ENCODE measurements around the gene COPS8. TPM values are rescaled to one million over a fixed set of nuclear protein-coding genes. Genes with fewer than 3 reads are reported as not detected.
A peak's percentile ranks its signal among the peaks of the same experiment; 100 is the strongest.

COPS8 gene
- total and polyA plus RNA-seq, 2 donors (not counting 1 experiment from before 2014, with no cell fraction given): 82.1 to 97.3 TPM

DNA sequence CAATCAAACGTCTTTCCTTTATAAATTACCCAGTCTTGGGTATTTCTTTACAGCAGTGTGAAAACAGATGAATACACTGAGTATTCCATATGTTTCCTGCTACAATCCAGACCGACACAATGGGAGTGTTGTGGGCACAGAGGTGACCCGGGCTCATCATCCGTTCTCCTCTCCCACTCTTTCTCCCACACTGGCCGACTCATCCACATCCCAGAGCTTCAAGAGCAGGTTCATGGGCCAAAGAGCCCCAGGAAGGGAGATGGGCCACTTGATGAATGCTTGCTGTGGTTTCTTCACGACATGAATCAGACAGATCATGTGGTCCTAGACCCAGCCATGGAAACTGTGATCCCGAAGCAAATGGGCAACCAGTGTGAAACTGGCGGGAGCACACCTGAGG is 4.1 kb upstream of the COPS8 start:
- TF ChIP-seq, protein P1, sequence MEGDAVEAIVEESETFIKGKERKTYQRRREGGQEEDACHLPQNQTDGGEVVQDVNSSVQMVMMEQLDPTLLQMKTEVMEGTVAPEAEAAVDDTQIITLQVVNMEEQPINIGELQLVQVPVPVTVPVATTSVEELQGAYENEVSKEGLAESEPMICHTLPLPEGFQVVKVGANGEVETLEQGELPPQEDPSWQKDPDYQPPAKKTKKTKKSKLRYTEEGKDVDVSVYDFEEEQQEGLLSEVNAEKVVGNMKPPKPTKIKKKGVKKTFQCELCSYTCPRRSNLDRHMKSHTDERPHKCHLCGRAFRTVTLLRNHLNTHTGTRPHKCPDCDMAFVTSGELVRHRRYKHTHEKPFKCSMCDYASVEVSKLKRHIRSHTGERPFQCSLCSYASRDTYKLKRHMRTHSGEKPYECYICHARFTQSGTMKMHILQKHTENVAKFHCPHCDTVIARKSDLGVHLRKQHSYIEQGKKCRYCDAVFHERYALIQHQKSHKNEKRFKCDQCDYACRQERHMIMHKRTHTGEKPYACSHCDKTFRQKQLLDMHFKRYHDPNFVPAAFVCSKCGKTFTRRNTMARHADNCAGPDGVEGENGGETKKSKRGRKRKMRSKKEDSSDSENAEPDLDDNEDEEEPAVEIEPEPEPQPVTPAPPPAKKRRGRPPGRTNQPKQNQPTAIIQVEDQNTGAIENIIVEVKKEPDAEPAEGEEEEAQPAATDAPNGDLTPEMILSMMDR (conservative IDR thresholded peaks at IDR 0.05 in 1 of 2, IDR thresholded peaks at IDR 0.05 in 1 of 2; ENCODE audit: low read depth in 1 of 2, low read length in 2 of 2): no peak
- no peak for TF ChIP-seq EZH2 (IDR thresholded peaks at IDR 0.05; ENCODE audit: low read length, missing control alignments)
- Histone ChIP-seq H3K4me2 (ENCODE audit: extremely low read depth, insufficient read depth, low read length) (no peak overlapping the region), H3K27me3 (ENCODE audit: control insufficient read depth, insufficient read depth, low read length) (no peaks in the 10 kb centered on the region), H2AFZ (ENCODE audit: low read length) (no peak overlapping the region), H3K27ac (ENCODE audit: insufficient read depth, low read length) (no peak overlapping the region), H3K9ac (ENCODE audit: insufficient read depth, low read length) (no peak overlapping the region), H4K20me1 (ENCODE audit: control insufficient read depth, extremely low read depth, insufficient read depth, low read length) (no peaks in the 10 kb centered on the region), H3K4me3 (replicated peaks in 1 of 4; ENCODE audit: control extremely low read depth in 1 of 4, insufficient read depth in 1 of 4, low read depth in 3 of 4, low read length in 4 of 4) (no peak overlapping the region), H3K9me3 (ENCODE audit: control insufficient read depth, insufficient read depth, low read depth, low read length) (no peaks in the 10 kb centered on the region), H3K79me2 (ENCODE audit: control insufficient read depth, insufficient read depth, low read length) (peaks cover 9% of the 10 kb centered on the region), H3K4me1 (ENCODE audit: control insufficient read depth, extremely low read depth, insufficient read depth, low read length) (no peaks in the 10 kb centered on the region), H3K36me3 (ENCODE audit: control insufficient read depth, insufficient read depth, low read length) (no peaks in the 10 kb centered on the region)
- DNase-seq (ENCODE audit: low read depth in 2 of 2): peak in 1 of 2 donors; percentile 23

DNA sequence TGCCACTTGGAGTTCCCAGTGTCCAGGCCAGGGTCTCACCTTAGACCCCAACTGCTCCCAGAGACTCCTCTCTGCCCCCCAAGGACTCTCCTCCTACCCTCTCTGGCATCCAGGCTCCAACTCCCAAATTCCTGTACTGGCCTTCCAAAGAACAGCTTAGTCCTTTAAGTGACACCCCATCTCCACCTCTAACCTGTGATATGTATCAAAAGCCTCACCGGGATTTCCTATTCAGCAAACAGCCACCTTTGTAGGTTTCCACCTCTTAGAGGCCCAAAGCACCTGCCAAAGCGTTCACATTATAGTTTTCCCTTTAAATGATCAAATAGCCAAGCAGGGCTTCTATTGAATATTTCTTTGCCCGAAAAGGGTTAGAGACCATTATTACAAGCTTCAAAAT is 2.7 kb upstream of the COPS8 start:
- H3K27me3 ChIP-seq (ENCODE audit: control insufficient read depth, insufficient read depth, low read length): no peaks in the 10 kb centered on the region
- no peaks in the 10 kb centered on the region for H3K4me1 ChIP-seq (ENCODE audit: control insufficient read depth, extremely low read depth, insufficient read depth, low read length)
- H4K20me1 ChIP-seq (ENCODE audit: control insufficient read depth, extremely low read depth, insufficient read depth, low read length): no peaks in the 10 kb centered on the region
- H3K36me3 ChIP-seq (ENCODE audit: control insufficient read depth, insufficient read depth, low read length): no peaks in the 10 kb centered on the region
- H3K9ac ChIP-seq (ENCODE audit: insufficient read depth, low read length): no peak overlapping the region
- no peaks in the 10 kb centered on the region for H3K9me3 ChIP-seq (ENCODE audit: control insufficient read depth, insufficient read depth, low read depth, low read length)
- H2AFZ ChIP-seq (ENCODE audit: low read length): no peak overlapping the region
- TF ChIP-seq EZH2 (IDR thresholded peaks at IDR 0.05; ENCODE audit: low read length, missing control alignments): no peak
- no peak overlapping the region for H3K27ac ChIP-seq (ENCODE audit: insufficient read depth, low read length)
- H3K79me2 ChIP-seq (ENCODE audit: control insufficient read depth, insufficient read depth, low read length): peaks cover 22% of the 10 kb centered on the region
- DNase-seq (ENCODE audit: low read depth in 2 of 2): no peak
- H3K4me2 ChIP-seq (ENCODE audit: extremely low read depth, insufficient read depth, low read length): no peak overlapping the region
- no peak overlapping the region for H3K4me3 ChIP-seq (replicated peaks in 1 of 4; ENCODE audit: control extremely low read depth in 1 of 4, insufficient read depth in 1 of 4, low read depth in 3 of 4, low read length in 4 of 4)

DNA sequence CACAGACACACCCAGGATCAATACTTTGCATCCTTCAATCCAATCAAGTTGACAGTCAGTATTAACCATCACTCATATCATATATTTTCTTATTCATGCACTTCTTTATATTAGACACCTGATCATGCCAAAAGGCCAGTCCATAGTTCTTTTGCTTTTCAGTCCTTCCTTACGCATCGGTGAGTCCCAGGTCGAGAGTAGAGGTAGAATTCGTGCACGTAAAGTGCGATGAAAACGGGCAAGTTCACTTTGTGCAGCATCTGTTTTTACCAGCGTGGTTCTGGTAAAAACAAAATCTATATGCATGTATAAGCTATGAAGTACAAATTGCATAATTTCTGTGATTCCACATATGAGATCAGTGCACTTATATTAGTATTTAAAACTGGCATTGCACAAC is 1.2 kb upstream of the COPS8 start:
- no peak for DNase-seq (ENCODE audit: low read depth in 2 of 2)
- H3K36me3 ChIP-seq (ENCODE audit: control insufficient read depth, insufficient read depth, low read length): no peaks in the 10 kb centered on the region
- H3K9me3 ChIP-seq (ENCODE audit: control insufficient read depth, insufficient read depth, low read depth, low read length): no peaks in the 10 kb centered on the region
- H3K4me3 ChIP-seq (replicated peaks in 1 of 4; ENCODE audit: control extremely low read depth in 1 of 4, insufficient read depth in 1 of 4, low read depth in 3 of 4, low read length in 4 of 4): peak overlapping the region in 2 of 4 experiments; percentile 87 to 99
- H2AFZ ChIP-seq (ENCODE audit: low read length): no peak overlapping the region
- no peaks in the 10 kb centered on the region for H3K27me3 ChIP-seq (ENCODE audit: control insufficient read depth, insufficient read depth, low read length)
- TF ChIP-seq EZH2 (IDR thresholded peaks at IDR 0.05; ENCODE audit: low read length, missing control alignments): no peak
- TF ChIP-seq, protein P1 (conservative IDR thresholded peaks at IDR 0.05 in 1 of 2, IDR thresholded peaks at IDR 0.05 in 1 of 2; ENCODE audit: low read depth in 1 of 2, low read length in 2 of 2): no peak
- H3K27ac ChIP-seq (ENCODE audit: insufficient read depth, low read length): no peak overlapping the region
- no peaks in the 10 kb centered on the region for H3K4me1 ChIP-seq (ENCODE audit: control insufficient read depth, extremely low read depth, insufficient read depth, low read length)
- peak overlapping the region; percentile 89 for H3K4me2 ChIP-seq (ENCODE audit: extremely low read depth, insufficient read depth, low read length)
- no peak overlapping the region for H3K9ac ChIP-seq (ENCODE audit: insufficient read depth, low read length)
- H3K79me2 ChIP-seq (ENCODE audit: control insufficient read depth, insufficient read depth, low read length): peaks cover 25% of the 10 kb centered on the region
- H4K20me1 ChIP-seq (ENCODE audit: control insufficient read depth, extremely low read depth, insufficient read depth, low read length): no peaks in the 10 kb centered on the region
